KBM-7 (cell line): ENCODE data around the gene BCL2.

Experiments
- DNase-seq: peaks from one replicate; pipeline ENCODE4 v3.0.0-alpha.2; 2015
- in situ Hi-C: fragments of 300-500 bp; cut with MboI; formaldehyde crosslinking; loops from 2 replicates; pipeline ENCODE4 v1.14.3; 2020; ENCODE audit warnings: low sequenced_read_pairs, low pct_unique_long_range_greater_than_20kb, mixed read lengths

The BCL2 gene

DNA sequence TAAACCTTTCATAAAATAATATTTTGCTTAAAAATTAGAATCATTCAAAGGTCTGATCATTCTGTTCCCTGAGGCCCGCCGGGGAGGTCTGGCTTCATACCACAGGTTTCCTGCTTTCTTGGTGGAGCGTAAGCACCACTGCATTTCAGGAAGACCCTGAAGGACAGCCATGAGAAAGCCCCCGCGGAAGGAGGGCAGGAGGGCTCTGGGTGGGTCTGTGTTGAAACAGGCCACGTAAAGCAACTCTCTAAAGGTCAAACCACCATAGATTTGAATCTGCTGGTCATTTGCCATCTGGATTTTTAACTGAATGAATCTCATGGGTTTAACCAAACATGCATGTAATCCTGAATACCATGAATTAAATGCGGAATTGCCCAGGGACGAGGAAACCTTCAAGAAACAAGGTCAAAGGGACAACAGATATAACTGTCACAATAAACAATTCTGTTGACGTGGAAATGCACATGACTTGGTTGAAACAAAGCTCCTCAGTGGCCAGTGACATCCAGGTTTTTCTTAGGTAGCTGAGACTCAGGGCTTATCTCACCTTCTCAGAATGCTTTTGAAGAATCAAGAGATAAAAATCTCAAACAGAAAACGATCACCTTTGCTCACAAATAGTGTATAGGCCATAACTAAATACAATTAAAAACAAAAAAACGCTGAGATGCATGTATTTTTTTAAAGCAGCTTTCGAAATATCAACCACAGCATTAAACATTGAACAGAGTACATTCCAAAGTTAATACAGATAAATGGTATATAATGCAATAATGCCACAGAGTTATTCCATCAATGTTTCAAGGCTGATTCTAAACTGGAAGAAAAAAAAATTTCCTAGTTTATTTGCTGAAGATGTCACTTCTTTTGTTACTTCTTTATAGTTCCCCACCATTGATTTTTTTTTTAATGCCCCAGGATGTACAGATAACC is 193.2 kb downstream of the BCL2 start:
- no peak for DNase-seq
- in situ Hi-C loops: loop anchor here (25.0 kb wide), 1 partner anchor 186 kb away; the partner anchor contains the start of gene BCL2

- in situ Hi-C loops: no loop called here
- no peak for DNase-seq
Measured at GRCh38 chr18:63120620-63121019, 198.9 kb downstream of the BCL2 start.

- in situ Hi-C loops: no loop called here
- peak; percentile 49 for DNase-seq
Measured at GRCh38 chr18:63119647-63120046, 199.9 kb downstream of the BCL2 start.

DNA sequence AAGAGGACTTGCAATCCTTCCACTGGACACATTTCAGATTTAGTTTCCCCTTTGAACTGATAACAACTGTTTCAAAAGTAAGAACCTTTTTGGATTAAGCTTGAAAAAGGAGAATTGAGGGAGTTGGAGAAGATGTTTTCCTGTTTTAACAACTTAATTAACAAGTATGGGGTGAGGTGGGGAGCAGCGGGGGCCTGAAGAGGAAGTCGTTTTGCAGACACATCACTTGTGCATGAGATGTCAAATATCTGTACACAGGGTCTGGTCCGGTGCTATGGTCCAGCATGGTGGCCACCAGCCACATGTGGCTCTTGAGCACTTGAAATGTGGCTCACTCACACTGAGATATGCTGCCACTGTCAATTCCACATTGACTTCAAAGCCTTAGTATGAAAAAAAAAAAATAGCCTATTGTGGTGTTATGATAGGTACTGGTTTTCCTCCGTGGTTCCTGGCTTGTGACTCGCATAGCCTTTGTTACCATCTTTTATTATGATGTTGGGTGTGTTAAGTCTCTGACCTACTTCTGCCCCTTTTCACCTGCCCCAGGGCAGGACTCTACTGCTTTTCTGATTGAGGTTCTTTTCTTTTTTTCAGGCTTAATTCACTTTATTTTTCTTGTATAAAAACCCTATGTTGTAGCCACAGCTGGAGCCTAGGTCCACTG is 205.5 kb downstream of the BCL2 start:
- peak; percentile 61 for DNase-seq
- in situ Hi-C loops: no loop called here

DNA sequence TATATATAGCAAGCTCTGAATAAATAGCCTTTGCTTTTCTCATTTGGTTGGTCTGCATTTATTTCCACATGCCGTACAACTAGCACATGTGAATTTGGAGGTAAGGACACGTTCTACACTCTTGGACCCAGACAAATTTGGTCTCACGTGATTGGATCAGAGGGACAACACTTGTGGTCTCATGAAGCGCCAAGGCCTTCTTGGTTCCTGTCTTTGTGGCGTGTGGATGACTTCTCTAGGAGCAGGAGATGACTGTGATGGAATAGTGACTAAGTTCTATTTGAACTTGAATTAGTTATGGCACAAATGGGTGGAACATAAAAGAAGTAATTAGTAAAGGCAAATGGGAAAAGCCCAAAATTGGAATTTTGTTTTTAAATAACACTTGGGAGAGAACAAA is 206.9 kb downstream of the BCL2 start:
- in situ Hi-C loops: no loop called here
- peak; percentile 64 for DNase-seq

DNA sequence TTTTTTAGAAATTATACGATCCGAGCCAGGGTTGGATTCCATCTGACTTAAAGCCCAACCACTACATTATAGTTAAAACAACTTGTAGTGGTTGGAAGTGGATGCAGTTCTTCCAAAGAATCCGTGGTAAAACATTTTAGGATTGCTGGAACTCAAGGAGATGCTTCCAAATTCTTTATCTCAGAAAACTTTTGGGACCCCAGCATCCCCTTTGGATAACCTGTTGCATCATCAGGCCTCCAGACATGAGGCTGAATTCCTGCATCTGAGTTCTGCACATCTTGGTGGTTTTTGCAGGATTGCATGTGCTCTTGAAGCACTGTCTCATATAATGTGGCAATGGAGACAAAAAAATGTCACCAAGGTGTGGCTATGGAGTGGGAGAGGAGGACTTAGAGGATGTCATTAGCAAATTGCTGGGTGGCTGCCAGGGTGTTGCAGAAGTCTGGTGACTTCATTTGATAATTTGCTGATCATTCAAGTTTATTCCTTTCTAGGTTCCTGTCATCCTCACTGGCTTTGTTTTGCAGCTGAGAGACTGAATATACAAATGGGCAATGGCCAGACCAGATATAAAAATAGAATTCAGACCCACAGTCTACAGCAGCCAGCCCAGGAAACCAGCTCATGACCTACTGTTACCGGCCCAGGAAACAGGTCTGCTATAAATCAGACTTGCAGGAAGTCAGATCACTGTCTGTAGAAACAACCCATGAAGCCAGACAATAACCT is 207.7 kb downstream of the BCL2 start:
- in situ Hi-C loops: no loop called here
- peak; percentile 78 for DNase-seq

DNA sequence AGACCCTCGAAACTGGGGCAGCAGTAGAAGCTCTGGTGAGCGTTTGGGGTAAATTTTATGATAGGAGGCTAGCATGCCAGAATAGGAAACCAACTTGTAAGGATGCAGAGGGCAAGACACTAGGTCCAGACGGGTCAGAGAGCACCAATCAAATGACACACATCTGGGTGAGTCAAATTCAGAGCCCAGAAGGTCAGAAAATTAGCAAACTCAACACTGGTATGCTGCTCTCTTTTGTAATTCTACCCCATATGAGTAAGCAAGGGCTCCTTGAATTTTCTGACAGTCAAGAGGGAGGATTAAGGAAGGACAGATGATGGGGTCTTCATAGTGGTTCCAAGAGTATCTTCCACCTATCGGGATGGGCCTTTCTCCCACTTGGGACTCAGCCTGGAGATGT is 209.8 kb downstream of the BCL2 start:
- in situ Hi-C loops: no loop called here

GRCh38 chr18:63109022-63109421 is 210.5 kb downstream of the BCL2 start:
- no peak for DNase-seq
- in situ Hi-C loops: no loop called here

More for the DNA sequence above, 209.8 kb downstream of the BCL2 start:
- no peak for DNase-seq

DNA sequence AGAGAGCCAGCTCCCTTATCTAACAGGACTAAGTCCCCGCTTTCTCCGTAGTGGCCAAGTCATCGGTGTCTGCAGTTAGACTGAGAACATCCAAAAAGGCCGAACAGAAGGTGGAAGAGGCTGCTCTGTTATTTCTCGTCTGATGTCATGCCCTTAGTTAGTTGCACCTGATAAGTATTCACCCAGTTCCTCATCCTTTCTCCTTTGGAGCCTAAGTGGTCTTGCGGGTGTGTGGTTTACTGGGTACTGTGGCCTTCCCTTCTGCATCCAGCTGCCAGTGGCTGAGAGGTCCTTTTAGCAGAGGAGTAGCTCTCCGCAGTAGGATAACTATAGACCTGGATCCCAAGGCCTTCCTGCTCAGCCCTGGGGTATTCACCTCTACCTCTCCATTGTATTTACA is 211.6 kb downstream of the BCL2 start:
- in situ Hi-C loops: no loop called here
- peak; percentile 40 for DNase-seq

DNA sequence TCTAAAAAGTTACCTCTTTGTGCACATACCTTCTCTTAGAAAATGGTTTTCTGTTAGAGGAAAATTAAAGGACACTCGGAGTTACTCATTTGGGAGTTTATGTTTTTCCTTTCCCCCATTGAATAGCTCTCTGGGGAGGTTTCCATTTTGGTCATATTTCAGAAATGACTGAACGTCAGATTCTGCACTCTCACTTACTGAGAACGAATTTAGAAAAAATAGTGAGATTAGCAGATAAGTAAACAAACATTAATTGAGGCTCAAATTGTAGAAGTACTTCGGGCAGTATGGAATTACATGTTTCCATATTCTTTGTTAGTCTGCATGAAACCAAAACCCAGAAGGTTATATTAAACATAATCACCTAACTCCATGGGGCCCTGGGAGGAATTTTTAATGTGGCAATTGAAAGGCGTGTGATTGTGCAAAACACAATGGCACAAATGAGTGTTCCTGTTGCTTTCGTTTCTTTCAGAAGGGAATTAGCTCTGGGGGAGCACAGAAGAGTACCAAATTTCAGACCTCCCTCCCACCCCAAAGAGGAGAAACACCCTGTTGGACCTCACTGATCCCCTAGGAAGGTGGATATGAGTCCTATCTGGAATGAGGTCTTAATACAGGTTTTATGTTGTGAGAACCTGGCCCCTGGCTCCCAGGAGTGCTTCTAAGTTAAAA is 212.3 kb downstream of the BCL2 start:
- in situ Hi-C loops: no loop called here

DNA sequence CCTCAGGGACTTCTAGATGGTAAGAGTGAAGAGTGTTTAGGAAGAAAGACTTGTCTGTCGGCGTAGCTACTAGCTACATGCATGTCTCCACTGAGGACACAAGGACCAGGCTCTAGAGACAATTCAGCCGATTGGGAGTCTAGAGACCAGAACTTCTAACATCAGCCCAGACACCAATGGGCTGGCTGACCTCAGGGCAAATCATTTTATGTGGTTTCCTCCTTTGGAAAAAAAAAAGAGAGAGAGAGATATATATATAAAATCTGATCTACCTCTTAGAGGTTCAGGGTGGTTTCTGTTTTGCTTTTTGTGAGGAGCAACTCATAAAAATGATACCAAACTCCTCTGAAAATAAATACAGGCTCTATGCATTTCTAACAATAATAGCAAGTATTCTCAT is 212.8 kb downstream of the BCL2 start:
- in situ Hi-C loops: no loop called here
- DNase-seq: no peak

More for the DNA sequence above, 212.3 kb downstream of the BCL2 start:
- DNase-seq: no peak

DNA sequence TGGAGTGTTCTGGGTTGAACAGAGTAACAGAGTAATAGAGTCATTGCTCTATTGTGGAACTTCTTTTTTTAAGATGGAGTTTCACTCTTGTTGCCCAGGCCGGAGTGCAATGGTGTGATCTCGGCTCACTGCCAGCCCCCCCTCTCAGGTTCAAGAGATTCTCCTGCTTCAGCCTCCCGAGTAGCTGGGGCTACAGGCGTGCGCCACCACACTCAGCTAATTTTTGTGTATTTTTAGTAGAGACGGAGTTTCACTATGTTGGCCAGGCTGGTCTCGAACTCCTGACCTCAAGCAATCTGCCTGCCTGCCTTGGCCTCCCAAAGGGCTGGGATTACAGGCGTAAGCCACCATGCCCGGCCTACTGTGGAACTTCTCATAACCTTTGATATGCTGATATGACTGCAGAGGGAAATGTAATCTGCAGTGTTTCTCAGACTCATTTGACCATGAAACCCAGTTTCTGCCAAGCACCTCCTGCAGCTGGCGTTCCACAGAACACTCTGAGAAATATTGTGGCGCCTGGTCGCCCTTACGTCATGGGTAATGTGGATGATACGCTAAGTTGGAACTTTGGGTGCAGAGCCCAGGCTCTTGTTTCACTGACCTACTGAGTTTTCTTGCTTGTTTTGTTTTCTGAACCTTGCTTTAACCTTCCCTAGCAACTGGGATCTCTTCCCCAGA is 213.8 kb downstream of the BCL2 start:
- no peak for DNase-seq
- in situ Hi-C loops: no loop called here

- no peak for DNase-seq
- in situ Hi-C loops: no loop called here
Measured at GRCh38 chr18:63104868-63105267, 214.7 kb downstream of the BCL2 start.

DNA sequence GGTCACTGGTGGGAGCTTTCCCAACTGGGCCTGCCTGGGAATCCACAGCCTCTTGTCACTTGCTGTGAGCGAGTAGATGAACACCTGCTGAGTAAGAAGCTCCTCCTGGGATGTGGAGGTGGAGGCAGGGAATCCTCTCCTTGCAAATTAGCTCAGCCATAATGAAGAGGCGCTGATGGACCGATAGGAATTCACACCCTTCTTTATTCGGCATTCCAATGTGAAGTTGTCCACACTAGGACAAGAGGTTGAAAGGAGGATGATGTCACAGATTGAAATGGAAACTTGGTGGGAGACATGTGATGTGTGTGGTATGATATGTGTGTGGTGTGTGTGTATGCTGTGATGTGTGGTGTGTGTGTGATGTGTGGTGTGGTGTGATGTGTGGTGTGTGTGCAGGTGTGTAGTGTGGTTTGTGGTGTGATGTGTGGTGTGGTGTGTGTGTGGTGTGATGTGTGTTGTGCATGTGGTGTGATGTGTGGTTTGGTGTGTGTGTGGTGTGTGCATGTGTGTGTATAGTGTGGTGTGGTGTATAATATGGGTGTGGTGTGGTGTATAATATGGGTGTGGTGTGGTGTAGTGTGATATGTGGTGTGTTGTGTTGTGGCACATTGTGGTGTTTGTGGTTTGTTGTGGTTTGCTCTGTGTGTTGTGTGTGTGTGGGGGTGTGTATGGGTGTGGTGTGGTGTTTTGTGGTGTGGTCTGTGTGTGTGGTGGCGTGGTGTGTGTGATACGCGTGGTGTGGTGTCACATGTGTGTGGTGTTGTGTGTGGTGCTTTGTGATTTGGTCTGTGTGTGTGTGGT is 216.4 kb downstream of the BCL2 start:
- DNase-seq: no peak
- in situ Hi-C loops: no loop called here

DNA sequence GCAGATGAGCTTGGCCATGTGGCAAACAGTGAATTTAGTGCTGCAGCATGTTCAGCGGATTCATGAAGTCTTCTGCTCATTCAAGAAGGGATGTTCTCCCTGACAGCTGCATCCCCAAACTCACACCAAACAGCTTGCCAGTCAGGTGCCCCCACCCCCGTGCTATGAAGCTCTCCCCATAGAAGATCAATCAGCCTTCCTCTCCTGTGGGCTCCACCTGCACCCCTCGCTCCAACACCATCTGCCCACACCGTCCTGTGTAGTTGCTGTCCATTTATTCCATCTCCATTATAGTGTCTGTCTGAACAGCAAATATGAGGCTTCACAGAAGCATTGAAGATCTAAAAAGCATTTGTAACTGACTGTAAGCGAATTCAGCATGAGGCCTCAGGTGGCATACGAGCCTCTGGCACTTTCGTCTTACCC is 218.9 kb downstream of the BCL2 start:
- in situ Hi-C loops: no loop called here

GRCh38 chr18:63099848-63100629 is 219.5 kb downstream of the BCL2 start:
- in situ Hi-C loops: no loop called here
- DNase-seq: peak; percentile 94

More for the DNA sequence above, 218.9 kb downstream of the BCL2 start:
- no peak for DNase-seq
